Measurements from ENCODE around the gene FIBCD1. TPM values are rescaled to one million over a fixed set of nuclear protein-coding genes. Genes with fewer than 3 reads are reported as not detected.

The FIBCD1 gene
- total RNA-seq, 1 experiment from 2014 or later: 7.1 TPM

GRCh38 chr9:130918101-130918825 lies 20.8 kb downstream of the FIBCD1 start:
- Histone ChIP-seq H3K56ac (ENCODE audit: insufficient read length, low read depth, low read length) (no peak overlapping the region), H3K27ac (ENCODE audit: insufficient read length, low read depth, low read length) (no peak overlapping the region), H2BK12ac (ENCODE audit: insufficient read length, low read depth, low read length) (no peak overlapping the region), H2AK5ac (ENCODE audit: insufficient read length, low read length) (no peak overlapping the region), H3K9me3 (ENCODE audit: control insufficient read depth, low read depth, low read length) (no peaks in the 10 kb centered on the region), H2BK15ac (ENCODE audit: low read depth, low read length) (no peak overlapping the region), H3K14ac (ENCODE audit: insufficient read depth, low read length) (no peak overlapping the region), H3K4me2 (ENCODE audit: insufficient read depth, insufficient read length, low read length) (no peak overlapping the region), H3K18ac (ENCODE audit: insufficient read length, low read depth, low read length) (no peak overlapping the region), H3K23ac (ENCODE audit: insufficient read length, low read depth, low read length) (no peak overlapping the region), H3K79me1 (ENCODE audit: insufficient read depth, low read depth, low read length, poor library complexity, severe bottlenecking) (no peaks in the 10 kb centered on the region), H3K79me2 (ENCODE audit: insufficient read depth, low read length) (no peaks in the 10 kb centered on the region), H4K91ac (ENCODE audit: insufficient read length, low read depth, low read length) (no peak overlapping the region), H3K27me3 (ENCODE audit: insufficient read depth, low read length) (no peaks in the 10 kb centered on the region), H2BK120ac (ENCODE audit: low read depth, low read length, poor library complexity, severe bottlenecking) (no peak overlapping the region), H3K9ac (ENCODE audit: extremely low read depth, insufficient read length, low read length) (no peak overlapping the region), H4K5ac (ENCODE audit: insufficient read length, low read depth, low read length) (no peak overlapping the region), H3K4ac (ENCODE audit: low read depth, low read length) (no peak overlapping the region), H2BK5ac (ENCODE audit: insufficient read length, low read length) (no peak overlapping the region), H3K23me2 (ENCODE audit: insufficient read length, low read depth, low read length, poor library complexity, severe bottlenecking) (no peaks in the 10 kb centered on the region), H3K4me1 (ENCODE audit: insufficient read depth, low read length) (no peaks in the 10 kb centered on the region), H4K20me1 (ENCODE audit: control insufficient read depth, insufficient read depth, insufficient read length) (no peaks in the 10 kb centered on the region), H2BK20ac (ENCODE audit: low read depth, low read length, poor library complexity, severe bottlenecking) (no peak overlapping the region), H2AFZ (ENCODE audit: low read length) (no peak overlapping the region), H4K8ac (replicated peaks; ENCODE audit: insufficient read length, low read depth, low read length) (no peak overlapping the region), H3T11ph (ENCODE audit: low read length) (no peak overlapping the region)
- TF ChIP-seq CTCF (conservative IDR thresholded peaks at IDR 0.05): no peak
- WGBS (ENCODE audit: extremely low coverage, insufficient read length, low lambda C conversion rate): no CpG with 5 or more reads among the region's 9 CpGs
- no peaks in the 10 kb centered on the region for H3K9me3 Mint-ChIP-seq
- no peak overlapping the region for H3K4me3 Mint-ChIP-seq
- no peak overlapping the region; a peak in 1 of 7 replicates for H3K27ac Mint-ChIP-seq
- no peaks in the 10 kb centered on the region for H3K36me3 Mint-ChIP-seq (ENCODE audit: insufficient read depth in 1 of 3, low read depth in 3 of 3)
- no peak for DNase-seq
- H3K27me3 Mint-ChIP-seq (ENCODE audit: low read depth): no peaks in the 10 kb centered on the region; the same call in 1 of the 2 replicates
- H3K4me1 Mint-ChIP-seq: peaks cover 16 to 48% of the 10 kb centered on the region in 2 experiments

Data from H9 (cell line).